Stimulated activated CD4-positive, alpha-beta T cell treated with anti-CD3 and anti-CD28 coated beads, TNF-alpha, amount 100 ng/mL, for 24 hours (primary cell): ENCODE data around the gene LGALS7.
"Not testable (repeated sequence)": the region's sequence is repeated elsewhere in the genome, so short reads cannot be mapped to it uniquely, and the experiment has no call there.

ENCODE experiments used
- DNase-seq, 3 experiments: peaks; one replicate each; pipeline ENCODE4 v3.0.0-alpha.2; 2020; ENCODE audit warnings: low read depth in 3 of 3

The LGALS7 gene

GRCh38 chr19:38774181-38774950, 1.0 kb upstream of the LGALS7 start:
- DNase-seq = no peak

- not testable (repeated sequence) for DNase-seq
Observed at GRCh38 chr19:38771569-38771968, 1.7 kb downstream of the LGALS7 start.

GRCh38 chr19:38770949-38771275, 2.4 kb downstream of the LGALS7 start:
- DNase-seq = not testable (repeated sequence)

GRCh38 chr19:38770228-38770948, 2.9 kb downstream of the LGALS7 start:
- DNase-seq = not testable (repeated sequence)

GRCh38 chr19:38769635-38770211, 3.6 kb downstream of the LGALS7 start:
- peak; percentile 71 to 84 (median 72) for DNase-seq

- no peak for DNase-seq
Observed at GRCh38 chr19:38766276-38767047, 6.9 kb downstream of the LGALS7 start.

- no peak for DNase-seq
Observed at GRCh38 chr19:38765214-38765613, 8.1 kb downstream of the LGALS7 start.

- no peak for DNase-seq
Observed at GRCh38 chr19:38763795-38764220, 9.5 kb downstream of the LGALS7 start.

GRCh38 chr19:38761884-38762389, 11.4 kb downstream of the LGALS7 start:
- not testable (repeated sequence) for DNase-seq

- DNase-seq = not testable (repeated sequence)
Observed at GRCh38 chr19:38760805-38761517, 12.4 kb downstream of the LGALS7 start.

GRCh38 chr19:38759590-38760003, 13.7 kb downstream of the LGALS7 start:
- DNase-seq = no peak

GRCh38 chr19:38754196-38754595, 19.1 kb downstream of the LGALS7 start:
- not testable (repeated sequence) for DNase-seq

GRCh38 chr19:38753783-38754182, 19.5 kb downstream of the LGALS7 start:
- not testable (repeated sequence) for DNase-seq

GRCh38 chr19:38745316-38745715, 28.0 kb downstream of the LGALS7 start:
- DNase-seq = no peak

- no peak for DNase-seq
Observed at GRCh38 chr19:38744874-38745273, 28.4 kb downstream of the LGALS7 start.

- no peak for DNase-seq
Observed at GRCh38 chr19:38744298-38744681, 29.0 kb downstream of the LGALS7 start, which contains the start of gene CAPN12. Gene CAPN12, minus strand, starts transcription at chr19:38744474. Its CDS starts 309 bp downstream, at chr19:38744165.

GRCh38 chr19:38743394-38744297, 29.7 kb downstream of the LGALS7 start:
- no peak for DNase-seq

- no peak for DNase-seq
Observed at GRCh38 chr19:38742906-38743305, 30.4 kb downstream of the LGALS7 start.

- no peak for DNase-seq
Observed at GRCh38 chr19:38742296-38742695, 31.0 kb downstream of the LGALS7 start.

- DNase-seq = no peak
Observed at GRCh38 chr19:38741670-38742069, 31.6 kb downstream of the LGALS7 start.
